Measurements from ENCODE around the gene TTC16. TPM values are rescaled to one million over a fixed set of nuclear protein-coding genes. Genes with fewer than 3 reads are reported as not detected.

TTC16 gene, protein sequence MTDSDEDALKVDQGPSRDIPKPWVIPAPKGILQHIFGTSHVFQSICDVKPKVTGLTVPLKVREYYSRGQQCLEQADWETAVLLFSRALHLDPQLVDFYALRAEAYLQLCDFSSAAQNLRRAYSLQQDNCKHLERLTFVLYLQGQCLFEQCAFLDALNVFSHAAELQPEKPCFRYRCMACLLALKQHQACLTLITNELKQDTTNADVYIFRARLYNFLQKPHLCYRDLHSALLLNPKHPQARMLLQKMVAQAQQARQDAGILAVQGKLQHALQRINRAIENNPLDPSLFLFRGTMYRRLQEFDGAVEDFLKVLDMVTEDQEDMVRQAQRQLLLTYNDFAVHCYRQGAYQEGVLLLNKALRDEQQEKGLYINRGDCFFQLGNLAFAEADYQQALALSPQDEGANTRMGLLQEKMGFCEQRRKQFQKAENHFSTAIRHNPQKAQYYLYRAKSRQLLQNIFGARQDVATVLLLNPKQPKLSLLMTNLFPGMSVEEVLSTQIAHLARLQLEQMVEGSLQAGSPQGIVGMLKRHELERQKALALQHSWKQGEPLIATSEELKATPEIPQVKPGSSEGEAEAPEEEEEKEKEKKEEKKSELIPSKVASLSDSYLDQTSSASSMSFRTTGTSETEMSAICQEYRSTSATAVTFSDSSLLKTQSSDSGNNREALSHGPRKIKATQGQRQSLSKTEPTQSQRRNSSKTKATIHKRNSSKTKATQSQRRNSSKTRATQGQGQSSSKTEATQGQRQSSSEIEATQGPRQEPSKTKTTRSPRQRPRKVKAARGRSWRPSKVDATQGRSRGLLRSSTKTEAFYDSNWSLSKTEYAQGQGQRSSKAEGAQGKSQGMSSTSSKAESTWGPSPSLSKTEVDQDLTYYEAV
- total RNA-seq = not detected in 2 replicates

DNA sequence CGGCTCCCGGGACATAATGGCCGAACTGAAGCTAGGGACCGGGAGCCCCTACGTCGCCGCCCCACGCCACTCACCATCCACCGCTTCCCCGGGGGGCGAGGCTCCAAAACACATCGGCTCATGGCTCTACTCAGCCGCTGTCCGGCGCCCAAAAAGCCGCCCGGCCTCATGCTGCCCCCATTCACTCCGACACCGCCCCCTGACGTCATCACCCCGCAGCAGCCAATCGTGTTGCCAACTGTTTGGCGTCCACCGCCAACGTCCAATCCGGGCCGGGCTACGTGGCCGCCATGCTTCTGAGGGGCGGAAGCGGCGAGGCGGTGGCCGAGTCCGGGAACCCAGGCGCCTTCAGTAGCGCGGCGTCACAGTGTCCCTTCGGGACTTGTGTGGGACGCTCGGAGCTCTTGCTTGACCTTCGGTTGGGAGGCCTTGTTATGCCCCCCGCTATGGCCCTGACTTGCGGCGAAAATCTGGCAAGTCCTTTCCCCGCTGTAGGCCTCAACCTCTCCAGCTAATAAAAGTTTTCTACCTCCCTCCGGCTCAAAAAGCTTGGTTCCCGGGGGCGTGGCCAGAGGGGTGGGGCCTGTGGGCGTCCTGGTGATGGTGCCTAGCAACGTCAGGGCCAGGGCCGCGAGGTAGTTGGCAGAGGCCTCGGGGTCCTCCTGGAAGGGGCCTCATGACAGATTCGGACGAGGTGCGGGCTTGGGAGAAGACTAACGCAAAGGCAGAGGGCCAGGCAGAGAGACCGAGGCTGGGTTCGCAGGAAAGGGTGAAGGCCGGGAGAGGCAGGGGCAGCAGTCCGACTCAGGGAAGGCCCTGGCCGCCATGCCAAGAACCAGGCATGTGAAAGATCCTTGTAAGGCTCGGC lies at the start of gene TTC16, which contains the start of gene PTRH1:
TTC16 (plus strand) TSS at position 610 of the 868 bp plus-strand sequence; CDS start at position 677, 67 bp downstream.
PTRH1 (minus strand) TSS at position 194 of the 868 bp plus-strand sequence; CDS start at position 170, 24 bp downstream.

DNA sequence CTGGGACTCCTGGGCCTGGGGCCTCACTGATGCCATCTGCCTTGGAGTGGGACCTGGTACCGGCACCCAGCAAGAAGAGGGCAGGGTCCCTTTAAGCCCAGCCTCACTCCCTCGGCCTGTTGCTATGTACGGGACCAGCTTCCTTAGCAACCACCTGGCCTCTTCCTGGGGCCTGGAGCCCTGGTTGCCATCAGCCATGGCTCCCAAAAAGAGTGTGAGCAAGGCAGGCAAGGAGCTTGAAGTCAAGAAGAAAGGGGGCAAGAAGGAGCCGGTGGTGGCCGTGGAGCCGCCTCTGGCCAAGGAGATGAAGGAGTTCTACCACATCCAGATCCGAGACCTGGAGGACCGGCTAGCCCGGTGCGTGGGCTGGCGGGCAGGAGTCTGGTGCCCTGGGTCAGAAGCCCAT lies 9.0 kb upstream of the TTC16 start, which contains the start of gene CFAP157:
CFAP157 (plus strand) TSS at position 153 of the 406 bp plus-strand sequence; CDS start at position 197, 44 bp downstream.

DNA sequence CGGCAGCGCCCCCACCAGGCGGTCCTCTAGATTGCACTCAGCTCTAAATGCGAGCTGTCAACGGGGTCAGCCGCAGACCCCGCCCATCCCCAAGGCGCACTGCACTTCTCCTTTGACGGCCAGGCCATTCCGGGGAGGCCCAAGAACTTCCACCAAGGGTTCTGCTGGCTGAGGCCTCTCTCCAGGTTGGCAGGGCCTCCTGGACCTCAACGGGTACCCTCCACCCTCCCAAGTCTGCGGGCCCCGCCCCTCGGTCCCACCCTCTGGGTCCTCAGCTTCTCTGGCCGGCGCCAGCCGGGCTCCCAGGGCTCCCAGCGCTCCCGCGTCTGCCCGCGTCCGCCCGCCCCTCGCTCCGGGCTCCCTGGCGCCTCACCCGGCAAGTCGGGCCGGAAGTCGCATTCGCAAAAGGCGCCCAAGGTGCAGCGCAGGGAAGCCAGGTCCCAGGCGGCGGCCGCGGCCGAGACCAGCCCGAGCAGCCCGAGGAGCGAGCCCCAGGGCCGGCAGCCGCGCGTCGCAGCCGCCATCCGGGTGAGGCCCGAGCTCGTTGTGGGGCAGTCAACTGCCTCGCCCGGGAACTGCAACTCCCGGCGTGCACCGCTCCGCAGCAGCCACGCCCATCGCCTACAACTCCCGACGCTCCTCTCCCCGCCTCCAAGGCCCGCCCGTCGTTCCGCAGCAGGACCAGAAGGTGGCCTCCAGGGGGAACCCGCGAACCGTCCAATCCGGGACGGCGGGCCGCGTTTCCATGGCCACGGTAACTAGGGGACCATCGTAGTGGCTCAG lies 19.1 kb downstream of the TTC16 start, which contains the start of gene TOR2A:
TOR2A (minus strand) TSS at position 548 of the 783 bp plus-strand sequence; CDS start at position 524, 24 bp downstream.

DNA sequence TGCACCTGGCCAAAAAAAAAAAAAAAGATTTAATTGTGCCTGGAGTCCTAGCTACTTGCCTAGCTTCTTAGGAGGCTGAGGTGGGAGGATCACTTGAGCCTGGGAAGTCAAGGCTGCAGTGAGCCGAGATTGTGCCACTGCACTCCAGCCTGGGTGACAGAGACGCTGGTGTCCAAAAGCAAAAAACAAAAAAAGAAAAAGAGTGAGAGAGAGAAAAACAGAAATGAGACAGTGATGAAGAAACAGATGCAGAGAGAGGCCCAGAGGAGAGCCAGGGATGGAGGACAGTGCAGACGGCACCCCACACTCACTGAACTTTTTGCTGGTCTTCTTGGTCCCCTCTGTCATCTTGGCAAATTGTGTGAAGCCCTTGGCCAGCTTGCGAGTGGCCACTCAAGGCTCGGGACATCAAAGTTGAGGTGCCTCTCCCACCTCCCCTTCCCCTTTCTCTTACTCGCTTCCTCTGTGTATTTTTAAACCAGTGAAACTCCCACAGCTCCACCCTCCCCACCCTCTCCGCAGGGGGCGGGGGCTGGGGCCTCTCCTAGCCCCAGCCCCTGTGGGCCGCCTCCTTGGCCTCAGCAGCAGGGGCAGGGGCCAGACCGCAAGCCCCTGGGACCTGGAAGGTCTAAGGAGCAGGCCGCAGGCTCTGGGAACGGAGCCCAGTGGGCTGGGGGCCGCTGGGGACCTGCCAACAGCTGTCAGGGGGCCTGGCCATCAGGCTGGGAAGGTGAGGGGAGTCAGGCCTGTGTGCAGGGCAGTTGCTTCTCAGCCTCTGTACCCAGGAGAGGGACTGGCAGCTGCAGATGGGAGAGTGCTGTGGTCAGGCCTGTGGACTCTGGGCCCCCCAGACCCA lies 62.6 kb downstream of the TTC16 start, which contains the start of gene SH2D3C:
SH2D3C (minus strand) TSS at position 387 of the 856 bp plus-strand sequence; CDS start at position 348, 39 bp downstream.

Other genes starting within 250 kb of the TTC16 start
- gene STXBP1, start 103.8 kb upstream of the TTC16 start, total RNA-seq = 20.5 and 31.7 TPM in 2 replicates
- gene CFAP157, start 9.1 kb upstream of the TTC16 start, total RNA-seq = 0.51 TPM in 1 of 2 replicates, not detected in the other
- gene PTRH1, start 416 bp upstream of the TTC16 start, total RNA-seq = 12.0 and 22.5 TPM in 2 replicates
- 13.4 and 19.6 TPM in 2 replicates for gene TOR2A, start 19.2 kb downstream of the TTC16 start, total RNA-seq
- gene SH2D3C, start 62.6 kb downstream of the TTC16 start, total RNA-seq = 0.23 and 0.94 TPM in 2 replicates
- gene CDK9, start 70.0 kb downstream of the TTC16 start, total RNA-seq = 19.6 and 46.1 TPM in 2 replicates
- gene FPGS, start 86.8 kb downstream of the TTC16 start, total RNA-seq = 55.2 and 63.8 TPM in 2 replicates
- 74.1 and 186 TPM in 2 replicates for gene ENG, start 138.6 kb downstream of the TTC16 start, total RNA-seq
- 46.2 and 90.9 TPM in 2 replicates for gene AK1, start 161.6 kb downstream of the TTC16 start, total RNA-seq
- 83.8 and 100 TPM in 2 replicates for gene ST6GALNAC6, start 183.5 kb downstream of the TTC16 start, total RNA-seq
- 47.5 and 59.7 TPM in 2 replicates for gene ST6GALNAC4, start 201.0 kb downstream of the TTC16 start, total RNA-seq
- 7.9 and 8.9 TPM in 2 replicates for gene PIP5KL1, start 214.7 kb downstream of the TTC16 start, total RNA-seq
- gene DPM2, start 221.8 kb downstream of the TTC16 start, total RNA-seq = 15.5 and 21.0 TPM in 2 replicates